Uterus (tissue), 2 donors: Measurements from ENCODE around the gene ZNF865.

Source experiments
- CTCF ChIP-seq, 4 experiments: fragments of 200-600 bp in 2 of 4; fragments of 450-650 bp in 2 of 4; sonication (generic) in 2 of 4; IDR thresholded peaks; one replicate each; pipeline ENCODE4 v1.5.1; 2016 to 2019; ENCODE audit warnings: antibody characterized with exemption in 4 of 4, mild to moderate bottlenecking in 2 of 4, moderate library complexity in 1 of 4
- POLR2A ChIP-seq, 2 donors: fragments of 450-650 bp; IDR thresholded peaks; one replicate each; pipeline ENCODE4 v1.6.1; 2016; ENCODE audit warnings: antibody characterized with exemption in 2 of 2, mild to moderate bottlenecking in 1 of 2, moderate library complexity in 1 of 2

DNA sequence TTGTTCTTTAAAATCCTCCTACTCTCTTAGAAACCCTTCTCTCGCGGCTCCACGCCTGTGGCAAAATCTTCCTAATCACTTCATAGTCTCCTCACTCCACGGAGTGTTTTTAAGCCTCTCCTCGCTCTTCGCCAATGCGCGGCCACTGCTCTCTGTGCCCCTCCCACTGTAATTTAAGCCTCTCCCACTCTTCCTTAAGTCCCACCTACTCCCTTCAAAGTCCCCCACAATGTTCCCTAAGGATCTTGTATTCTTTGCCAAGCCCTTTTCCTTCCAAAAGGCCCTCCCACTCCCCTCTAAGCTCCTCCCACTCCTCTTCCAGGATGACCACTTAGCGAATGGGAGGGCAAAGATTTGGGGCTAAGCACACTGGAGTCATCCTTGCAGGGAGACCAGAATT lies 7.4 kb upstream of the ZNF865 start:
- no peak for TF ChIP-seq CTCF (IDR thresholded peaks at IDR 0.05)
- no peak for TF ChIP-seq POLR2A (IDR thresholded peaks at IDR 0.05)
